Endothelial cell of hepatic sinusoid (primary cell): Measurements from ENCODE around the gene STX1B.

Source experiments
- in situ Hi-C: cut with HindIII; loops from 2 replicates; pipeline ENCODE4 v1.10.0; 2017; ENCODE audit warnings: low sequenced_read_pairs

Gene STX1B

DNA sequence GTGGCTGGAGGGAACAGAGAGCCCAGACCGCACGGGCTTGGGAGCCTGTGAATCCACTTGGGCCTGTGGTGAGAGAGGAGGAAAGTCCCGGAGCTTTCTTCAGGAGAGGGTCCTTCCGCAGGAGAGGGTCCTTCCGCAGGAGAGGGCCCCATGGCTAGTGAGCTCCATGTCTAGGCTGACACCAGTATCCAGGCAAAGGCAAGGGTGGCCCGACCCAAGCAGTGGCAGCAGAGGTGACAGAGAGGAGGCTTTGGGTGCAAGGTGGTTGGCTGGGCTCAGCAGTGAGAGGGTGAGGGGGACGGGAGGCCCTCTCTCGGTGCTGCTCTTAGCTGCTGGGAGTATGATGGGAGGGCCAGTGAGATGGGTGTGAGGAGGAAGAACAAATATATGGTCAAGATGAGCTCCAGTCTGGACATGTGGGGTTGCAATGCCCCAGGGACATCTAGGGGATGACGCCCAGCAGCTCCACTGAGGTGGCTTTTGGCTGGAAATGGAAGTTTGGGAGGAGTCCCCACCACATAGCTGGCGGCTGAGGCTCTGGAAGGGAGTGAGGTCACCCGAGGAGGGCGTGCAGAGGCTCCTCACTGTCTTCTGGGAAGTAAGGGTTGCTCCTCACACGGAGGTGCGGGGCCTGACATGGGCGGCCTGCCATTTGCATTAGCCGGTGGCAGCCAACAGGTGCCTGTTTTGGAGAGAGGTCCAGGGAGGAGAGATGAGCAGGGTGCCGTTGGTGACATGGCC lies 27.7 kb downstream of the STX1B start:
- in situ Hi-C loops = no loop called here

DNA sequence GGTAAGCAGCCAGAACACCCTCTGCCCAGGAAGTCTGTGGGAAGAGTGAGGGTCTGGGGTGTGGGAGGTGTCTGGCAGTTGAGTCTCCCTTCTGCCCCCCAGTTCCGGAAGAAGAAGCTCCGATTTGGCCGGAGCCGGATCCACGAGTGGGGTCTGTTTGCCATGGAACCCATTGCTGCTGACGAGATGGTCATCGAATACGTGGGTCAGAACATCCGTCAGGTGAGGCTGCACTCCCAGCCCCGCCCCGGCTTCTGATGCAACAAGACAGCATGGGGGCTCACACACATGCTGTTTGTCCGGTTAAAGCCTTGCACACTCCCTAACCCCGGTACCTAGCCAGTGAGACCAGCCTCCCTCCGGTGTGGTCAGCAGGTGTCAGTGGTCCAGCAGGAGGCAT lies 29.5 kb downstream of the STX1B start:
- in situ Hi-C loops = no loop called here

DNA sequence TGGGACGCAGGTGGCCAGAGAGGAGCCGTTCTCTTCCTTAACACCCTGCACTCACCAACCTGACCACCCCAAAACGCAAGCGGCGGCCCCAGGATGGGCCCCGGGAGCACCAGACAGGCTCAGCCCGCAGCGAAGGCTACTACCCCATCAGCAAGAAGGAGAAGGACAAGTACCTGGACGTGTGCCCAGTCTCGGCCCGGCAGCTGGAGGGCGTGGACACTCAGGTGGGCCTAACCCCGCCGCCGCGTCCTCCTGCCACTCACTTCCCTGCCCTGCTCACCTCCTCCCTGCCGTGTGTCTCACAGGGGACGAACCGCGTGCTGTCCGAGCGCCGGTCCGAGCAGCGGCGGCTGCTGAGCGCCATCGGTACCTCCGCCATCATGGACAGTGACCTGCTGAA lies 30.0 kb downstream of the STX1B start:
- in situ Hi-C loops = no loop called here

DNA sequence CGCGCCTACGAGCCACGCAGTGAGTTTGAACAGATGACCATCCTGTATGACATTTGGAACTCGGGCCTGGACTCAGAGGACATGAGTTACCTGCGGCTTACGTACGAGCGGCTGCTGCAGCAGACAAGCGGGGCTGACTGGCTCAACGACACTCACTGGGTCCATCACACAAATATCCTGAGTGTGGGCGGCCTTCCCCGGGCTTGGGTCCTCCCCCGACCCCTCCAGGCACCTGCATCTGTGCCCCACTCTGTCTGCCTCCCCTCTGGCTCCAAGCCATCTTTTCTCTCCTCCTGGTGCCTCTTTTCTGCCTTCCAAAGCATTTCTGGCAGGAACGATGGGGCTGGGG lies 30.4 kb downstream of the STX1B start:
- in situ Hi-C loops = no loop called here

DNA sequence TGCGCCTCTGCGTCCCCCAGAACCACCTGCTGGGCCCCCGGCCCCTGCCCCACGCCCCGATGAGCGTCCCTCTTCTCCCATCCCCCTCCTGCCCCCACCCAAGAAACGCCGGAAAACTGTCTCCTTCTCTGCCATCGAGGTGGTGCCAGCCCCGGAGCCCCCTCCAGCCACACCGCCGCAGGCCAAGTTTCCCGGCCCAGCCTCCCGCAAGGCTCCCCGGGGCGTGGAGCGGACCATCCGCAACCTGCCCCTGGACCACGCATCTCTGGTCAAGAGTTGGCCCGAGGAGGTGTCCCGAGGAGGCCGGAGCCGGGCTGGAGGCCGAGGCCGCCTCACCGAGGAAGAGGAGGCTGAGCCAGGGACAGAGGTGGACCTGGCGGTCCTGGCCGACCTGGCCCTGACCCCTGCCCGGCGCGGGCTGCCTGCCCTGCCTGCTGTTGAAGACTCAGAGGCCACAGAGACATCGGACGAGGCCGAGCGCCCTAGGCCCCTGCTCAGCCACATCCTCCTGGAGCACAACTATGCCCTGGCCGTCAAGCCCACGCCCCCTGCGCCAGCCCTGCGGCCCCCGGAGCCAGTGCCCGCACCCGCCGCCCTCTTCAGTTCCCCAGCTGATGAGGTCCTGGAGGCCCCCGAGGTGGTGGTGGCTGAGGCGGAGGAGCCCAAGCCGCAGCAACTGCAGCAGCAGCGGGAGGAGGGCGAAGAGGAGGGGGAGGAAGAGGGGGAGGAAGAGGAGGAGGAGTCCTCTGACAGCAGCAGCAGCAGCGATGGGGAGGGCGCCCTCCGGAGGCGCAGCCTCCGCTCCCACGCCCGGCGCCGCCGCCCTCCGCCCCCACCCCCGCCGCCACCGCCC lies 31.0 kb downstream of the STX1B start:
- in situ Hi-C loops = no loop called here

DNA sequence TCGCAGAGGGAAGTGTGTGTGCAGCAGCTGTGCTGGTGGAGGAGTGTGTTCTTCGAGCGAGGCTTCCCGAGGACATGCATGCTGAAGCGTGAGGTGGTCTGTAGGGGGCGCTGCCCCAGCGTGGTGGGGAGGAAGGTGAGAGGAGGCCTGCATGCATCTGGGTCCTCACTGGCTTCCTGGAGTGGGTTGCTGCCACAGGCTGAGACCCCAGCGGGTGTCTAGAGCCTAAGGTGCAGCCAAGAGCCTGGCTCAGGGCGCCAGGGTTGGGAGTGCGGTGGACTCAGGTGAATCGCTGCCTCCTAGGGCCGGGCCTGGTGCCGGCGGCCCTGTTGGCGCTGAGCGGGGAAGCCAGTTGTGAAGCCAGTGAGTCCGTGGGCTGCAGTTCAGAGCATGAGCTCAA lies 32.9 kb downstream of the STX1B start:
- in situ Hi-C loops = no loop called here

DNA sequence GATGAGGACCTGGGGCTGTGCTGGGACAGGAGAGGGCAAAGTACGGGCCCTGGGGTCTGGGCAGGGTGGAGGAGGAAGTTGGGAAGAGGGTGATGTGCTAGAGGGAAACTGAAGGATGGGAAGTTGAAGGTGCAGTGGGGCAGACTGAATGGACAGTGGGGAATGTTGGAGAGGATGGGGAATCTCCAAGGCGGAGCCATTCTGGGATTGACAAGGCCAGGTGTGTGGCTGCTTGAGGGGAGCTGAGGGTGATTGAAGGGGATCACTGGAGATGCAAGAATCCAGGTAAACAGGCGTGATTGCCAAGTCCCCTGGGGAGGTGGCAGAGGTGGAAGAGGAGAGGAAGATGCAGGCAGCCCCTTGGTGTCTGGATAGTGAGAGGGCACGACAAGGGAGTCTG lies 34.0 kb downstream of the STX1B start:
- in situ Hi-C loops = no loop called here

DNA sequence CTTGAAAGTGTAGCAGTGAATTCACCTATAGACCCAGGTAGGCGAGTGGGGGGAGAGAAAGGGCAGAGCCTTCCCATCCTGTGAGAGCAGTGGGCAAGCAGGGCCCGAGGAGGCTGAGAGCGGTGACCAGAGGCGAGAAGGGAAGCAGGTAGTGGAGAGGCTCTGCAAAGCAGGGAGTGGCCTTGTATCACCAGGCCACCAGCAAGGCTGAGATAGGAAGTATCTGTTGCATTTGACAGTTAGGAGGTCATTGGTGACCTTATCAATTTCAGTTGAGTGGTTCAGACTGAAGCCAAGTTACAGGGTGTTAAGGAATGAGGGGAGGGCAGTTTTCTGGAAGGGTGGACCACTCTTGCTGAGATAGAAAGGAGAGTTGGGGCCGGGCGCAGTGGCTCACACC lies 36.1 kb downstream of the STX1B start:
- in situ Hi-C loops = no loop called here

DNA sequence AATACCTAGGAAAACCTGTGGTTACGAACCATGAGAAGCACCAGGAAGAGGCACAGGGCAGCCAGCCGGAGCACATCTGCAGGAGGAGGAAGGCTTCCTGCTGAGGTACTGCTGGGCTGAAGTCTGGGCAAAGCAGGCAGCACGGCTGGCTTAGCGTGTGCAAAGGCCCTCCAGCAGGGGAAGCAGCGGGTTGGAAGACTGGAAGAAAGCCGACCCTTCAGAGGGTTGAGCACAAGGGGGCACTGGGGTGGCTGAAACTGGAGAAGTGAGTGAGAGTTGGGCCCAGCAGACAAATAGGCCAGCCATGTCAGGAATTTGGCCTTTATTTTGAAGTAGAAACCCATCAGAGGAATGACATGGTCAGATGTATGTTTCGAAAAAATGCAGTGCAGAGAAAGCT lies 37.6 kb downstream of the STX1B start:
- in situ Hi-C loops = no loop called here

DNA sequence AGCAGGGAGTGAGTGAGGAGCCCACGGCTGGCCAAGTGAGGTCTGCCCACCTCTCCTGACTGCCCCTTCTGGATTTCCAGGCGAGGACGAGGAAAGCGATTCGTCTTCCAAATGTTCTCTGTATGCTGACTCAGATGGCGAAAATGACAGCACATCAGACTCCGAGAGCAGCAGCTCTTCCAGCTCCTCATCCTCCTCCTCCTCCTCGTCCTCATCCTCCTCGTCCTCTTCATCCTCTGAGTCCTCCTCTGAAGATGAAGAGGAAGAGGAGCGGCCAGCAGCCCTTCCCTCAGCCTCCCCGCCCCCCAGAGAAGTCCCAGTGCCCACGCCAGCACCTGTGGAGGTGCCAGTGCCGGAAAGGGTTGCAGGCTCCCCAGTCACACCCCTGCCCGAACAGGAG lies 39.1 kb downstream of the STX1B start:
- in situ Hi-C loops = no loop called here

DNA sequence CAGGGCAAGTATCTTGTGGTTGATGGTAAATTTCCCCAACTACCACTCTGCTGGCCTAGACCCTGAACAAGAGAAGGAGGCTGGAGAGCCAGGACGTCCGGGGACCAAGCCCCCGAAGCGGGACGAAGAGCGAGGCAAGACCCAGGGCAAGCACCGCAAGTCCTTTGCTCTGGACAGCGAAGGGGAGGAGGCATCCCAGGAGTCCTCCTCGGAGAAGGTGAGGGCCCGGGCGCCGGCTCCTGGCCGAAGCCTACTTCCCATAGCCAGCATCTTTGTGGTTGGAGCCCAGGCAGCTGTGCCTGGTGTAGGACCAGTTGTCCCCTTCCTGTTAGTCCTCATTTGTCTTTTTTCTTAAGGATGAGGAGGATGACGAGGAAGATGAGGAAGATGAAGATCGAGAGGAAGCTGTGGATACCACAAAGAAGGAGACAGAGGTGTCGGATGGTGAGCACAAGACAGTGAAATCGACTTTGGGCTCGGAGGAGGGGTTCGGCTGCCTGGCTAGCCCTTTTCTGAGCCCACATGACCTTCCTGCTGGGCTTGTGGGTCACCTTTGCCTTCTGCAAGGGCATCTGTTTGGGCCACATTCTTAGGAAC lies 41.1 kb downstream of the STX1B start:
- in situ Hi-C loops = no loop called here

DNA sequence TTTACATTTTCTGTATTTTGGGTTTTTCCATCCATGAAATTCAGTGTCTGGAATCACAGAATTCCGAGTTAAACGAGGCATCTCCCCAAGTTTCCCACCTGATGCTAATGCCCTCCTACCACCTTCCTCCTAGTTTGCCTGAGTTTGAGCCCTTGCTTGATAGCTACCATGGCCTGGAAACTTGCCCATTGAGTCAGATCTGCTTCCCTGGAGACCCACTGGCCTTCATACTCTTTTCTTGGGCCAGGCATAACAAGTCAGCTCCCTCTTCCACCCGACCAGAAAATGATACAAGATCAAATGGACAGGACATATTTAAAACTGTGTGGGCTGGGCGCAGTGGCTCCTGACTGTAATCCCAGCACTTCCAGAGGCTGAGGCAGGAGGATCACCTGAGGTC lies 42.6 kb downstream of the STX1B start:
- in situ Hi-C loops = no loop called here

DNA sequence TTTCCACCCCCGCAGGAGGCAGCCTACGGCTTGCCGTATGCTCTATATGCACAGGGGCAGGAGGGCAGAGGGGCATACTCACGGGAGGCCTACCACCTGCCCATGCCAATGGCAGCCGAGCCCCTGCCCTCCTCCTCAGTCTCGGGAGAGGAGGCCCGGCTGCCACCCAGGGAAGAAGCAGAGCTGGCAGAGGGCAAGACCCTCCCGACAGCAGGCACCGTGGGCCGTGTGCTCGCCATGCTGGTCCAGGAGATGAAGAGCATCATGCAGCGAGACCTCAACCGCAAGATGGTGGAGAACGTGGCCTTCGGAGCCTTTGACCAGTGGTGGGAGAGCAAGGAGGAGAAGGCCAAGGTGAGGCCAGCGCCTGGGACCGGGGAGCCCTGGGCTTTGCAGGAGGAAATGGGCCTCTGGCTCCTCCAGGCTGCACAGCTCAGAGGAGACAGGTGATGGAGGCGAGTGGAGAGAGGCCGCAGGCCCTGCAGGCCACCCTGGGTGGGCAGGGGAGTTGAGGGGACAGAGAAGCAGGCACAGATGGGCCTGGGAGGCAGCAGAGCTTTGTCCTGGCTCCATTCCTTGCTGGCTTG lies 44.3 kb downstream of the STX1B start:
- in situ Hi-C loops = no loop called here

DNA sequence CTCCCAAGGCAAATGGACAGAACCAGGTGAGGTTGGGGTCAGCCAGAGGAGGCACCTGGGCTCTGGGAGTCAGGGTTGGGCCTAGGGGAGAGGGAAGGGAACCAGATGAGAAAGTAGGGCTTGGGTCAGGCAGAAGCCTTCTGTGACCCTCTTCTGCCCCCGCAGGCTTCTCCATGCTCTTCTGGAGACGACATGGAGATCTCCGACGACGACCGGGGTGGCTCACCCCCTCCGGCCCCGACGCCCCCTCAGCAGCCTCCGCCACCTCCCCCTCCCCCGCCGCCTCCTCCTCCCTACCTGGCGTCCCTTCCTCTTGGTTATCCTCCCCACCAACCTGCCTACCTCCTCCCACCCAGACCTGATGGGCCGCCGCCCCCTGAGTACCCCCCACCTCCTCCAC lies 45.0 kb downstream of the STX1B start:
- in situ Hi-C loops = no loop called here

DNA sequence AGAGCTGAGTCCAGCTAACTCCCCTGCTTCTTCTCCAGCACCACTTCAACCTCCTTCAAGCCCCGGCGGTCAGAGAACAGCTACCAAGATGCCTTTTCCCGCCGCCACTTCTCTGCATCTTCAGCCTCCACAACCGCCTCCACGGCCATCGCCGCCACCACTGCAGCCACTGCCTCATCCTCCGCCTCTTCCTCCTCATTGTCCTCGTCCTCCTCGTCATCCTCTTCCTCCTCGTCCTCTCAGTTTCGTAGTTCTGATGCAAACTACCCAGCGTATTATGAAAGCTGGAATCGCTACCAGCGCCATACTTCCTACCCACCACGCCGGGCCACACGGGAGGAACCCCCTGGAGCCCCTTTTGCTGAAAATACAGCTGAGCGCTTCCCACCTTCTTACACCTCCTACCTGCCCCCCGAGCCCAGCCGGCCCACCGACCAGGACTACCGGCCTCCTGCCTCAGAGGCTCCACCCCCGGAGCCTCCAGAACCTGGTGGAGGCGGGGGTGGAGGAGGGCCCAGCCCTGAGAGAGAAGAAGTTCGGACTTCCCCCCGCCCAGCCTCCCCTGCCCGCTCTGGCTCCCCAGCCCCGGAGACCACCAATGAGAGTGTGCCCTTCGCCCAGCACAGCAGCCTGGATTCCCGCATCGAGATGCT lies 45.7 kb downstream of the STX1B start:
- in situ Hi-C loops = no loop called here

DNA sequence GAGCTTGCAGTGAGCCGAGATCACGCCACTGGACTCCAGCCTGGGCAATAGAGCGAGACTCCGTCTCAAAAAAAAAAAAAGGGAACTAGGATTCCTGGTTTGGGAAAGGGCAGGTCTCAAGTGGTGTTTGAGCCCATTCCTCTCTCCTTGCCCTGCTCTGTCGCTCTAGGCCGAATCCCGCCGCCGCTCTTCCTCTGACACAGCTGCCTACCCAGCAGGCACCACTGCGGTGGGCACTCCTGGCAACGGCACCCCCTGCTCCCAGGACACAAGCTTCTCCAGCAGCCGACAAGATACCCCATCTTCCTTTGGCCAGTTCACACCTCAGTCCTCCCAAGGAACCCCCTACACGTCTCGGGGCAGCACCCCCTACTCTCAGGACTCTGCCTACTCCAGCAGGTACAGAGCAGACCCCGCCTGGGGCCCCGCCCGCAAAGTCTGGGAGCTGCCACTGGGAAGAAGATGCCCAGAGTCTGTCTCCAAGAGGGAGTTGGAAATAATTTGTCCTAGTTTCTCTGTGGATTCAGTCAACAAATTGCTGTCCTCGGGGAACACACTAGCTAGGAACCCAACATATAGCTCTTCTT lies 46.4 kb downstream of the STX1B start:
- in situ Hi-C loops = no loop called here

DNA sequence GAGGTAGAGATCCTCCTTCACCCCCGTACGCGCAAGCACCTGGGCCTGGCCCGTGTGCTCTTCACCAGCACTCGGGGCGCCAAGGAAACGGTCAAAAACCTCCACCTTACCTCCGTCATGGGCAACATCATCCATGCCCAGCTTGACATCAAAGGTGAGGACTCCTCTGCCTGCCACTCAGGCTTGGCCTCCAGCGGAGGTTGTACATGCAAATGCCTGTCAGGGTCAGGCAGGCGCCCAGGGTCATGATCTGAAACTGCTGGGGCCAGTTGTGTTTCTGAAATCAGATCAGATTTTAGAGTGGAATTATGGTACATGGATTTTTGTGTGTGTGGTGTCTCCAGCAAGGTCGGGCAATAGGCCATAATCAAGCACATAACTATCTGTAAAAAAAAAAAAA lies 49.1 kb downstream of the STX1B start:
- in situ Hi-C loops = no loop called here

DNA sequence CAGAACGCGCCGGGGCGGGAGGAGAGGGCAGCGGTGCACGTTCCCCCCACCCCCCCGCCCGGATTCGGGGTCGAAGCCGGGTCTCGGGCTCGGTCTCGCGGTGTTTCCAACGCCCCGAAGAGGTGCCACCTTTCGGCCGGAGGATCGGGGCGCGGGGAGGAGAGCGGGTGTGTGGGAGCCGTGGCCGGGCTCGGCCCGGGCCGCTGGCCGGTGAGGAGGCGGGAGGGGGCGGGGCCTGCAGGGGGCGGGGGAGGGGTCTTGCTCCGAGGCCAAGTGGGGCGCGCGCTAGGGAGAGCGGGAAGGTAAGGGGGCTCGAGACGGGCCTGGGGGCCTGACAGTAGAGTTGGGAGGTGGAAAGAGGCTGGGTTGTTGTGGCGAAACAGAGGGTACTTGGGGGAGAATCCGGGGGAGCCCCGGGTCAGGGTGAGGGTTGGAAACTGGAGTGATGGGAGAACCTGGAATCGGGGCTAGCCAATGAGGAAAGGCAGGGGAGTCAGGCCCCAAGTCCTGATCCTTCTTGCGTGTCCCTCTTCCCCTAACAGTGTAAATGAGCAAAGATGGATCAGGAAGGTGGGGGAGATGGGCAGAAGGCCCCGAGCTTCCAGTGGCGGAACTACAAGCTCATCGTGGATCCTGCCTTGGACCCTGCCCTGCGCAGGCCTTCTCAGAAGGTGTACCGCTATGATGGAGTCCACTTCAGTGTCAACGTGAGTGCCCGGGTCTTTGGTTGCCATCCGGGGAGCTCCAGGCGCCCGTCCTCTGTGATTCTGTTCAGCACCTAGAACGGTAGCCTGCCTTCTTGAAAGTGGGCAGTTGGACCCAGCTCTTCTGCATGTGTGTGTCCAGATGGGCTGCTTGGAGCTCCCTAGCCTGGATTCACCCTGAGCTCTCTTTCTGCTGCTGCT lies 52.0 kb downstream of the STX1B start:
- in situ Hi-C loops = no loop called here

DNA sequence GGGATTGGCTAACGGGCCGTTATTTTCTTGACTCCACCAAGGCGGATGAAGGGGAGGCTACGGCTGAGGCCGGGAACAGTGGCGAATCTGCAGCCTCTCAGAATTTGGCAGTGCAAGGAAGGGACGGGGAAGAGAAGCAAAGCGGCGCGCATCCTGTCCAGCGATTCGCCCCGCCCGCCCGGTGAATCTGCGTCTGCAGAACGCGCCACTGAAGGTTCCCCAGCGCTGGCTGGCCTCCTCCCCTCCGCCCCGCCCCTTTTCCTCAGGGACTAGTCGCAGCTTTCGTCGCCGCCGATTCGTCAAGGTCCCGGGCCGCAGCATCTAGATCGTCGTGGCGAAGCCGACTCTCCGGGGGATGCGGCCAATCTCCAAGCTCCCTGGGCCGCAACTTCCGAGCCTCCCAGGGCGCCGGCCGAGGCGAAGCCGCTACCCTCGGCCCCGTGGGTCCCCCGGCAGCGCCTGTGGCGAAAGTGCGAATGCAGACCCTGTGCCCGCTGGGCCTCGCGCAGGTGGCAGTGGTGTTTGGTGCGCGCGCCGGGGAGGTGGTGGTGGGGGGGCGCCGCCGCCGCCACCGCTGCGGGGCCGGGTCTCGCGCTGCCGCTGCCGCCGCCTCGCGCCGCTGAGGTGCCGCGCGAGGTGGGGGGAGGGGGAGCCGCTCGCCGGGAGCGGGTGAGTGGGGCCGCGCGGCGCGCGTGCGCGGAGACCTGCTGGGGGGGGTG lies 52.8 kb downstream of the STX1B start, which contains the start of gene SETD1A:
TSS of gene SETD1A (plus strand) at position 299 of the 719 bp plus-strand sequence. CDS start 978 bp downstream, outside the sequence.
- in situ Hi-C loops = no loop called here
